ENCODE results near the gene SLC17A9. TPM values are rescaled to one million over a fixed set of nuclear protein-coding genes. Genes with fewer than 3 reads are reported as not detected.
A peak's percentile ranks its signal among the peaks of the same experiment; 100 is the strongest.

Gene SLC17A9
- total RNA-seq, 1 donor from 2014 or later, result 7.0 TPM

- peaks cover 3% of the 10 kb centered on the region for H3K27me3 Mint-ChIP-seq (ENCODE audit: unreplicated experiment)
- TF ChIP-seq CTCF (IDR thresholded peaks at IDR 0.05; ENCODE audit: unreplicated experiment), result no peak
- peaks cover 25% of the 10 kb centered on the region for H3K36me3 Mint-ChIP-seq (ENCODE audit: low read depth, unreplicated experiment)
- H3K9me3 Mint-ChIP-seq (ENCODE audit: unreplicated experiment), result no peaks in the 10 kb centered on the region
- peaks cover 2% of the 10 kb centered on the region for H3K4me1 Mint-ChIP-seq (ENCODE audit: unreplicated experiment)
- DNase-seq (ENCODE audit: low spot score), result no peak
- no peak overlapping the region for H3K27ac Mint-ChIP-seq (ENCODE audit: unreplicated experiment)
- H3K4me3 Mint-ChIP-seq (ENCODE audit: unreplicated experiment), result peak overlapping the region; percentile 38
These were observed 7.8 kb upstream of the SLC17A9 start for GRCh38 chr20:62944746-62945145.

- Mint-ChIP-seq H3K27me3 (ENCODE audit: unreplicated experiment) (peaks cover 7% of the 10 kb centered on the region), H3K9me3 (ENCODE audit: unreplicated experiment) (no peaks in the 10 kb centered on the region), H3K27ac (ENCODE audit: unreplicated experiment) (no peak overlapping the region), H3K36me3 (ENCODE audit: low read depth, unreplicated experiment) (peaks cover 29% of the 10 kb centered on the region), H3K4me1 (ENCODE audit: unreplicated experiment) (no peaks in the 10 kb centered on the region), H3K4me3 (ENCODE audit: unreplicated experiment) (no peak overlapping the region)
- DNase-seq (ENCODE audit: low spot score), result no peak
- no peak for TF ChIP-seq CTCF (IDR thresholded peaks at IDR 0.05; ENCODE audit: unreplicated experiment)
These were observed 6.7 kb upstream of the SLC17A9 start for GRCh38 chr20:62945771-62946339.

GRCh38 chr20:62946918-62947317 lies 5.6 kb upstream of the SLC17A9 start:
- TF ChIP-seq CTCF (IDR thresholded peaks at IDR 0.05; ENCODE audit: unreplicated experiment), result no peak
- Mint-ChIP-seq H3K9me3 (ENCODE audit: unreplicated experiment) (no peaks in the 10 kb centered on the region), H3K4me3 (ENCODE audit: unreplicated experiment) (no peak overlapping the region), H3K27ac (ENCODE audit: unreplicated experiment) (no peak overlapping the region), H3K4me1 (ENCODE audit: unreplicated experiment) (no peaks in the 10 kb centered on the region), H3K36me3 (ENCODE audit: low read depth, unreplicated experiment) (peaks cover 29% of the 10 kb centered on the region), H3K27me3 (ENCODE audit: unreplicated experiment) (peaks cover 4% of the 10 kb centered on the region)
- DNase-seq (ENCODE audit: low spot score), result no peak

DNA sequence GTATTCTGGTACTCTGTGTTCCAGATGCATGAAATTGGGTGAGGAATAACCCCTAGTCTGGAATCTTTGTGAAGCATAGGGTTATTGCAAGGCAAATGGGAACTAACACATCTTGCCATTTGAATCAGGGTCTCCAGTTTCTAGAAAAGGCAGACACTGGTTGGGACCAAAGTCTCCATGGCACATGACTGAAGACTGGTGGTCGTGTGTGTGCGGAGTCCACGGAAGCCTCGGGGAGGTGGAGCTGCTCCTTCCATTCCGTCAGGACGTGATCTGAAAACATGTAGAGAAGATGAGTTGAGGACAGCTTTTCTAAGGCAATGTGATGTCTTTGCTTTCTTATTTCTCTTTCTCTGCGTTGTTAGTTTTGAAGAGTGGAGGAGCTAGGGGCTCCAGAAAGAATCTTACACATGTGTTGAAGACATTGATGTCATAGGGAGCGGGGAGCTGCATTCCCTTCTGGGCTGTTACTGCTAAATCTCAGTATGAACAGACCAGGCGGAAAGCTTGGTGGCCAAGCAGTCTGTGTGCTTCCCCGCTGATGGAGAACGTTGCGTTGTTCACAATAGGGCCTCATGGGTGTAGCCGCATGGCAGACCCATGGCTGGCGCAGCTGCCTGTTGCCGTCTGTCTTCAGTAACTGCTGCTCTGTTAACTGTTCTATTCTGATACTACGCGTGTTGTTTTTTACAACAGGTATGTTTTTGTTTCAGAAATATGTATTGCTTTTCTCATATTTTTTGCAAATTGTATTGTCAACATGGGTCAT lies 4.8 kb upstream of the SLC17A9 start:
- Mint-ChIP-seq H3K27me3 (ENCODE audit: unreplicated experiment) (peaks cover 4% of the 10 kb centered on the region), H3K4me3 (ENCODE audit: unreplicated experiment) (no peak overlapping the region), H3K4me1 (ENCODE audit: unreplicated experiment) (peaks cover 2% of the 10 kb centered on the region), H3K27ac (ENCODE audit: unreplicated experiment) (no peak overlapping the region), H3K9me3 (ENCODE audit: unreplicated experiment) (no peaks in the 10 kb centered on the region), H3K36me3 (ENCODE audit: low read depth, unreplicated experiment) (peaks cover 29% of the 10 kb centered on the region)
- no peak for DNase-seq (ENCODE audit: low spot score)
- no peak for TF ChIP-seq CTCF (IDR thresholded peaks at IDR 0.05; ENCODE audit: unreplicated experiment)

- Mint-ChIP-seq H3K27me3 (ENCODE audit: unreplicated experiment) (peaks cover 4% of the 10 kb centered on the region), H3K4me3 (ENCODE audit: unreplicated experiment) (no peak overlapping the region), H3K27ac (ENCODE audit: unreplicated experiment) (no peak overlapping the region), H3K9me3 (ENCODE audit: unreplicated experiment) (no peaks in the 10 kb centered on the region), H3K4me1 (ENCODE audit: unreplicated experiment) (peaks cover 10% of the 10 kb centered on the region), H3K36me3 (ENCODE audit: low read depth, unreplicated experiment) (peaks cover 26% of the 10 kb centered on the region)
- TF ChIP-seq CTCF (IDR thresholded peaks at IDR 0.05; ENCODE audit: unreplicated experiment), result no peak
- no peak for DNase-seq (ENCODE audit: low spot score)
These were observed 3.2 kb upstream of the SLC17A9 start for GRCh38 chr20:62949153-62949821.
